ENCODE measurements around the gene SECISBP2. TPM values are rescaled to one million over a fixed set of nuclear protein-coding genes. Genes with fewer than 3 reads are reported as not detected.

SECISBP2 gene
- total RNA-seq, 1 donor from 2014 or later, result 48.6 TPM

Other genes starting within 250 kb of the SECISBP2 start
- gene SHC3, start 139.7 kb upstream of the SECISBP2 start, total RNA-seq, result not detected in 2 replicates
- 167 and 176 TPM in 2 replicates for gene CKS2, start 7.3 kb upstream of the SECISBP2 start, total RNA-seq
- gene SEMA4D, start 179.6 kb downstream of the SECISBP2 start, total RNA-seq, result 368 and 370 TPM in 2 replicates